Glomerular visceral epithelial cell (primary cell): ENCODE measurements around the gene VPS16.
A peak's percentile ranks its signal among the peaks of the same experiment; 100 is the strongest.

Experiments used
- DNase-seq: peaks from one replicate; pipeline ENCODE4 v3.0.0-alpha.2; 2016; ENCODE audit errors: extremely low spot score

VPS16 gene

GRCh38 chr20:2835331-2835796 is 5.2 kb upstream of the VPS16 start:
- no peak for DNase-seq

- DNase-seq = no peak
Measured at GRCh38 chr20:2836035-2836434, 4.5 kb upstream of the VPS16 start.

GRCh38 chr20:2837221-2837960 is 3.2 kb upstream of the VPS16 start:
- DNase-seq = no peak

GRCh38 chr20:2838170-2838797 is 2.3 kb upstream of the VPS16 start:
- DNase-seq = no peak

- no peak for DNase-seq
Measured at GRCh38 chr20:2838847-2839671, 1.5 kb upstream of the VPS16 start.

- no peak for DNase-seq
Measured at GRCh38 chr20:2839732-2840137, 810 bp upstream of the VPS16 start.

- DNase-seq = peak; percentile 79
Measured at GRCh38 chr20:2840967-2841531, 504 bp downstream of the VPS16 start.

- DNase-seq = no peak
Measured at GRCh38 chr20:2845607-2846006, 5.1 kb downstream of the VPS16 start.

GRCh38 chr20:2846698-2847097 is 6.2 kb downstream of the VPS16 start:
- no peak for DNase-seq

GRCh38 chr20:2847802-2848201 is 7.3 kb downstream of the VPS16 start:
- DNase-seq = no peak

GRCh38 chr20:2849529-2849928 is 9.0 kb downstream of the VPS16 start:
- DNase-seq = no peak

GRCh38 chr20:2851086-2851485 is 10.5 kb downstream of the VPS16 start:
- DNase-seq = no peak

- DNase-seq = no peak
Measured at GRCh38 chr20:2858591-2858990, 18.0 kb downstream of the VPS16 start.

- peak; percentile 45 for DNase-seq
Measured at GRCh38 chr20:2859330-2860121, 19.0 kb downstream of the VPS16 start.

GRCh38 chr20:2864626-2865025 is 24.1 kb downstream of the VPS16 start:
- DNase-seq = no peak

- no peak for DNase-seq
Measured at GRCh38 chr20:2865101-2865500, 24.6 kb downstream of the VPS16 start.

GRCh38 chr20:2865630-2866029 is 25.1 kb downstream of the VPS16 start:
- no peak for DNase-seq

- no peak for DNase-seq
Measured at GRCh38 chr20:2866236-2866635, 25.7 kb downstream of the VPS16 start.

- peak; percentile 16 for DNase-seq
Measured at GRCh38 chr20:2867081-2867864, 26.7 kb downstream of the VPS16 start.

GRCh38 chr20:2869381-2869780 is 28.8 kb downstream of the VPS16 start:
- no peak for DNase-seq

GRCh38 chr20:2871111-2871465 is 30.5 kb downstream of the VPS16 start:
- DNase-seq = no peak
